B cell (primary cell): Measurements from ENCODE around the gene PREB.

Source experiments
- CTCF ChIP-seq: fragments of 200-600 bp; IDR thresholded peaks from one replicate; pipeline ENCODE4 v1.8.0; 2022; ENCODE audit warnings: antibody characterized with exemption, mild to moderate bottlenecking
- EZH2 ChIP-seq: IDR thresholded peaks from 2 replicates; pipeline ENCODE4 v1.6.1; 2012; ENCODE audit warnings: borderline replicate concordance, low read depth, mild to moderate bottlenecking, moderate library complexity, low read length; ENCODE audit not compliant: insufficient read depth, poor library complexity, severe bottlenecking

GRCh38 chr2:27159271-27159670, 24.8 kb upstream of the PREB start:
- no peak for TF ChIP-seq CTCF
- no peak for TF ChIP-seq EZH2
